Natural killer cell (primary cell): ENCODE measurements around the gene KLK15. TPM values are rescaled to one million over a fixed set of nuclear protein-coding genes. Genes with fewer than 3 reads are reported as not detected.

Experiments used
- ATAC-seq, 3 donors: fragments of 150-1000 bp in 2 of 3; fragments of 200-7000 bp in 1 of 3; cut with Tn5 transposase; 1 replicate in 1 of 3; 2 replicates in 2 of 3; pipeline ENCODE4 v1.10.0; 2021; ENCODE audit warnings: mild to moderate bottlenecking in 2 of 3, moderate library complexity in 2 of 3
- DNase-seq, 2 donors: peaks; one replicate each; pipeline versions ENCODE4 v3.0.0 to v3.0.0-alpha.2; 2013 to 2021; ENCODE audit warnings: mixed read lengths in 1 of 2
- H3K27ac ChIP-seq: one replicate; pipeline ENCODE4 v1.5.1; 2013; ENCODE audit warnings: mild to moderate bottlenecking, low read length
- H3K27me3 ChIP-seq: one replicate; pipeline ENCODE4 v1.6.1; 2013; ENCODE audit warnings: low read length; ENCODE audit not compliant: control insufficient read depth, insufficient read depth
- H3K36me3 ChIP-seq: one replicate; pipeline ENCODE4 v1.6.1; 2013; ENCODE audit warnings: low read length; ENCODE audit not compliant: control insufficient read depth, insufficient read depth
- H3K4me1 ChIP-seq: one replicate; pipeline ENCODE4 v1.6.1; 2013; ENCODE audit warnings: low read length; ENCODE audit not compliant: control insufficient read depth, insufficient read depth
- H3K4me3 ChIP-seq: one replicate; pipeline ENCODE4 v1.5.1; 2013; ENCODE audit warnings: low read length
- H3K9me3 ChIP-seq: one replicate; pipeline ENCODE4 v1.6.1; 2013; ENCODE audit warnings: low read length; ENCODE audit not compliant: control insufficient read depth, insufficient read depth
- H3K27ac Mint-ChIP-seq, 2 donors: one replicate each; pipeline ENCODE4 v1.8.0; 2022; ENCODE audit warnings: mild to moderate bottlenecking in 2 of 2, mixed read lengths in 2 of 2, moderate library complexity in 1 of 2
- H3K27me3 Mint-ChIP-seq, 2 donors: one replicate each; pipeline ENCODE4 v1.8.0; 2022; ENCODE audit warnings: low read depth in 2 of 2, mixed read lengths in 2 of 2
- H3K36me3 Mint-ChIP-seq: one replicate; pipeline ENCODE4 v1.8.0; 2022; ENCODE audit warnings: mixed read lengths
- H3K4me1 Mint-ChIP-seq, 2 donors: one replicate each; pipeline ENCODE4 v1.8.0; 2022; ENCODE audit warnings: mixed read lengths in 2 of 2
- H3K4me3 Mint-ChIP-seq: one replicate; pipeline ENCODE4 v1.8.0; 2022; ENCODE audit warnings: mild to moderate bottlenecking, moderate library complexity, mixed read lengths
- H3K9me3 Mint-ChIP-seq, 2 donors: one replicate each; pipeline ENCODE4 v1.8.0; 2022; ENCODE audit warnings: mixed read lengths in 2 of 2
- WGBS: methylation state at CpG from one replicate; pipeline ENCODE4 v1.1.7; 2013; ENCODE audit warnings: missing lambda C conversion rate; ENCODE audit not compliant: insufficient coverage; 5-methylcytosine and 5-hydroxymethylcytosine counted together
- intact Hi-C: fragments of 100-400 bp; cut with micrococcal nuclease; formaldehyde crosslinking; loops from one replicate; pipeline ENCODE4 v1.14.2; 2022
- total RNA-seq, 4 donors: library from RNA; stranded (reverse); fragments of 120-200 nt in 1 of 4; gene quantifications; one replicate each; pipeline versions ENCODE4 v1.2.3 to v1.2.4, GENCODE V29; 2013 to 2022
- TF ChIP-seq, protein P1 (sequence below): fragments of 200-600 bp; IDR thresholded peaks from one replicate; pipeline ENCODE4 v1.8.0; 2022; ENCODE audit warnings: antibody characterized with exemption

Gene KLK15
- total RNA-seq, 3 donors from 2014 or later (not counting 1 experiment from before 2014, with no cell fraction given): not detected

DNA sequence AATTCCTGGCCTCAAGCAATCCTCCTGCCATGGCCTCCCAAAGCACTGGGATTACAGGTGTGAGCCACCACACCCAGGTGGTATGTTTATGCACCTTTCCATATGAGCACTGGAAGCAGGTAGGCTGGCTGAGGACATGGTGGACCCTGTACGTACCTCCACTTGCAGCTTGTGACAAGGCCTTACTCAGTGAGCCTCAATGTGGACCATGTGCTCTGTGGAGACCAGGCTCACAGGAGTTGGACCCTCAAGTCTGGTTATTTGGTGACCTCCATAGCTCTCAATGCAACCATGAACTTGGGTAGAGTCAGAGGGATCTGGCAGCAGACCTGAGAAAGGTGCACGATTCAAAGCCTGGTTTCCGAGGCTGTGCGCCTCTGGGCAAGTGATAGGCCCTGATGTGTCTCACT lies 37.7 kb downstream of the KLK15 start:
- Histone ChIP-seq H3K4me1 (no peaks in the 10 kb centered on the region), H3K9me3 (no peaks in the 10 kb centered on the region), H3K27me3 (no peaks in the 10 kb centered on the region), H3K27ac (no peak overlapping the region), H3K4me3 (no peak overlapping the region), H3K36me3 (peaks cover 22% of the 10 kb centered on the region)
- intact Hi-C loops: no loop called here
- TF ChIP-seq, protein P1, sequence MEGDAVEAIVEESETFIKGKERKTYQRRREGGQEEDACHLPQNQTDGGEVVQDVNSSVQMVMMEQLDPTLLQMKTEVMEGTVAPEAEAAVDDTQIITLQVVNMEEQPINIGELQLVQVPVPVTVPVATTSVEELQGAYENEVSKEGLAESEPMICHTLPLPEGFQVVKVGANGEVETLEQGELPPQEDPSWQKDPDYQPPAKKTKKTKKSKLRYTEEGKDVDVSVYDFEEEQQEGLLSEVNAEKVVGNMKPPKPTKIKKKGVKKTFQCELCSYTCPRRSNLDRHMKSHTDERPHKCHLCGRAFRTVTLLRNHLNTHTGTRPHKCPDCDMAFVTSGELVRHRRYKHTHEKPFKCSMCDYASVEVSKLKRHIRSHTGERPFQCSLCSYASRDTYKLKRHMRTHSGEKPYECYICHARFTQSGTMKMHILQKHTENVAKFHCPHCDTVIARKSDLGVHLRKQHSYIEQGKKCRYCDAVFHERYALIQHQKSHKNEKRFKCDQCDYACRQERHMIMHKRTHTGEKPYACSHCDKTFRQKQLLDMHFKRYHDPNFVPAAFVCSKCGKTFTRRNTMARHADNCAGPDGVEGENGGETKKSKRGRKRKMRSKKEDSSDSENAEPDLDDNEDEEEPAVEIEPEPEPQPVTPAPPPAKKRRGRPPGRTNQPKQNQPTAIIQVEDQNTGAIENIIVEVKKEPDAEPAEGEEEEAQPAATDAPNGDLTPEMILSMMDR: no peak
- no peak overlapping the region for H3K27ac Mint-ChIP-seq
- no peaks in the 10 kb centered on the region for H3K9me3 Mint-ChIP-seq
- H3K4me3 Mint-ChIP-seq: no peak overlapping the region
- H3K4me1 Mint-ChIP-seq: peaks cover 0 to 4% of the 10 kb centered on the region in 2 donors
- ATAC-seq (no peak), DNase-seq (no peak)
- peaks cover 0 to 3% of the 10 kb centered on the region in 2 donors for H3K27me3 Mint-ChIP-seq
- H3K36me3 Mint-ChIP-seq: no peaks in the 10 kb centered on the region
- 88% methylated on average over 4 of the region's 4 CpGs for WGBS

GRCh38 chr19:50794876-50795663 lies 38.3 kb downstream of the KLK15 start:
- peak in 1 of 3 donors; percentile 16 for ATAC-seq

GRCh38 chr19:50794074-50794875 lies 39.1 kb downstream of the KLK15 start:
- TF ChIP-seq, protein P1: no peak
- Histone ChIP-seq H3K9me3 (no peaks in the 10 kb centered on the region), H3K27me3 (no peaks in the 10 kb centered on the region), H3K4me3 (no peak overlapping the region), H3K36me3 (peaks cover 17% of the 10 kb centered on the region), H3K27ac (no peak overlapping the region), H3K4me1 (no peaks in the 10 kb centered on the region)
- DNase-seq (peak in 1 of 2 donors; percentile 42), ATAC-seq (no peak)
- Mint-ChIP-seq H3K27ac (no peak overlapping the region), H3K4me1 (peaks cover 0 to 4% of the 10 kb centered on the region in 2 donors), H3K27me3 (peaks cover 0 to 3% of the 10 kb centered on the region in 2 donors), H3K4me3 (no peak overlapping the region), H3K9me3 (no peaks in the 10 kb centered on the region), H3K36me3 (no peaks in the 10 kb centered on the region)
- intact Hi-C loops: no loop called here
- WGBS: 49% methylated on average over 15 of the region's 16 CpGs

More at GRCh38 chr19:50794876-50795663, 38.3 kb downstream of the KLK15 start:
- H3K27ac ChIP-seq: no peak overlapping the region
- Mint-ChIP-seq H3K9me3 (no peaks in the 10 kb centered on the region), H3K27ac (no peak overlapping the region), H3K27me3 (peaks cover 0 to 3% of the 10 kb centered on the region in 2 donors), H3K36me3 (no peaks in the 10 kb centered on the region), H3K4me3 (no peak overlapping the region), H3K4me1 (peaks cover 0 to 4% of the 10 kb centered on the region in 2 donors)
- whole genome bisulfite sequencing: 75% methylated on average over 18 of the region's 18 CpGs
- no peak for DNase-seq
- TF ChIP-seq, protein P1: no peak
- intact Hi-C loops: no loop called here
- no peak overlapping the region for H3K4me3 ChIP-seq
- H3K36me3 ChIP-seq: peaks cover 21% of the 10 kb centered on the region
- no peaks in the 10 kb centered on the region for H3K4me1 ChIP-seq
- no peaks in the 10 kb centered on the region for H3K9me3 ChIP-seq
- H3K27me3 ChIP-seq: no peaks in the 10 kb centered on the region
